Measurements from ENCODE around the gene MSLN. TPM values are rescaled to one million over a fixed set of nuclear protein-coding genes. Genes with fewer than 3 reads are reported as not detected.

The MSLN gene
- total and polyA plus RNA-seq, 9 of the 15 experiments (the other 6 are each of a cell fraction or from before 2014, with no cell fraction given) = not detected

DNA sequence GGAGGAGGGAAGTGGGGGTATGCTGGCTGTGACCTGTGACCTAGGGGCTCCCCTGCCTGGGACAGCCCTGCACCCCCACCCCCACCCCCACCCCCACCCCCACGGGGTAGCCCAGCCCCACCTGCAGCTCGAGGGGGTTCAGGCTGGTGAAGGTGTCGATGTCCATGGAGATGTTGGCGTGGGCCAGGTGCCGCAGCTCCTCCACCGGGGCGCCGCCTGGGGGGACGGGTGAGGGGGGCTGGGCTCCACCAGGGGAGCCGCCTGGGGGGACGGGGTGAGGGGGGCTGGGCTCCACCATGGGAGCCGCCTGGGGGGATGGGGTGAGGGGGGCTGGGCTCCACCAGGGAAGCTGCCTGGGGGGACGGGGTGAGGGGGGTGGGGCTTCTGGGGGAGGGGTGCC, 9.9 kb downstream of the MSLN start:
- FAIRE-seq (no peak), DNase-seq (ENCODE audit: extremely low read depth in 1 of 4, low spot score in 3 of 4) (no peak), ATAC-seq (no peak)
- no peak overlapping the region for H2AFZ ChIP-seq (ENCODE audit: low read depth, low read length)
- in situ Hi-C loops (cut with MboI) = no loop called here
- H3K4me3 ChIP-seq = no peak overlapping the region
- H3K27ac ChIP-seq (ENCODE audit: extremely low read depth, low read depth, low read length) = no peak overlapping the region
- WGBS (ENCODE audit: insufficient coverage, low coverage, missing lambda C conversion rate) = 62% methylated on average over 7 of the region's 13 CpGs
- CTCF ChIA-PET (ENCODE audit: low intra/inter-chr PET ratio) = no interaction called here
- no peaks in the 10 kb centered on the region for H3K36me3 ChIP-seq (ENCODE audit: control insufficient read depth, insufficient read depth, low read length)
- peaks cover 0 to 4% of the 10 kb centered on the region in 2 experiments; a peak in 1 of 5 replicates for H3K27me3 ChIP-seq (ENCODE audit: control insufficient read depth in 2 of 2, insufficient read depth in 2 of 2, low read length in 2 of 2)
- no peak overlapping the region for H3K4me2 ChIP-seq (ENCODE audit: insufficient read depth, low read length)
- H3K9me3 ChIP-seq (replicated peaks; ENCODE audit: control insufficient read depth, insufficient read depth, low read depth, low read length) = no peaks in the 10 kb centered on the region
- H3K9me1 ChIP-seq (ENCODE audit: control insufficient read depth, insufficient read depth, low read length) = peaks cover 2% of the 10 kb centered on the region
- intact Hi-C loops (cut with micrococcal nuclease) = no loop called here
- no peaks in the 10 kb centered on the region for H3K79me2 ChIP-seq (ENCODE audit: control insufficient read depth, insufficient read depth, low read length)
- H3K4me1 ChIP-seq (replicated peaks in 1 of 2; ENCODE audit: control insufficient read depth in 2 of 2, insufficient read depth in 2 of 2, low read length in 2 of 2) = peaks cover 0 to 67% of the 10 kb centered on the region in 2 experiments; a peak in 2 of 5 replicates
- H4K20me1 ChIP-seq (replicated peaks; ENCODE audit: control insufficient read depth, insufficient read depth, low read length) = 0 out of 2 replicates have a peak, but pooled peaks cover 3% of the 10 kb centered on the region
- no TSS peak for BruUV-seq (replicated peaks)
- no peak overlapping the region for H3K9ac ChIP-seq (ENCODE audit: insufficient read depth in 1 of 2, low read depth in 2 of 2, low read length in 2 of 2)
- POLR2A ChIA-PET = interaction anchor here (0.9 kb wide), 1 partner anchor 10 kb away, joined by 7 read pairs; no protein-coding TSS in a partner anchor
- TF ChIP-seq CC2D1A (IDR thresholded peaks at IDR 0.05) (no peak), ZBTB7A (IDR thresholded peaks at IDR 0.05; ENCODE audit: borderline replicate concordance, control insufficient read depth, low read depth, low read length) (peak; percentile 2; the same call in 1 of the 2 replicates)

DNA sequence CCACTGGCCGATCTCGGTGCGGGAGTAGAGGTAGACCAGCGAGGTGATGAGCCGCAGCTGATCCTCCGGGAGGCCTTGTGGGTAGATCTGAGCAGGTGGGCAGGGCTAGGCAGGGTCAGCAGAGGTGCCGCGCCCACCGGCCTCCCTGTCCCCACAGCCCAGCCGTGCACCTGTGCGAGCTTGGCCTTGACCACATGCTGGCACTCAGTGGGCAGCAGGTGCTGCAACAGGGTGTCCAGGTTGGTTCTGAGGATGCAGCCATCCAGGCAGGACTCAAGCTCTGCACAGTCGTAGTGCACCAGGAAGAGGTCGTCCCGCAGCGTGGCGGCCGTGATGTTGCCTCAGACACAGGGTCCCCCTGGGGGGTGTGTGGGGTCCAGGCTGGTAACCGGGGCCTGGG, 12.4 kb downstream of the MSLN start:
- H3K79me2 ChIP-seq (ENCODE audit: control insufficient read depth, insufficient read depth, low read length) = no peaks in the 10 kb centered on the region
- H3K4me2 ChIP-seq (ENCODE audit: insufficient read depth, low read length) = no peak overlapping the region
- ChIA-PET POLR2A (interaction anchor here (1.0 to 2.4 kb wide), 6 partner anchors 9 to 48 kb away, joined by 3 to 11 read pairs (median 3); partner anchors contain the start of gene MSLN), CTCF (ENCODE audit: low intra/inter-chr PET ratio) (no interaction called here)
- ATAC-seq (no peak), FAIRE-seq (no peak), DNase-seq (ENCODE audit: extremely low read depth in 1 of 4, low spot score in 3 of 4) (no peak)
- H2AFZ ChIP-seq (ENCODE audit: low read depth, low read length) = no peak overlapping the region
- no peaks in the 10 kb centered on the region for H3K9me3 ChIP-seq (replicated peaks; ENCODE audit: control insufficient read depth, insufficient read depth, low read depth, low read length)
- H3K9me1 ChIP-seq (ENCODE audit: control insufficient read depth, insufficient read depth, low read length) = peaks cover 2% of the 10 kb centered on the region
- intact Hi-C loops (cut with micrococcal nuclease) (no loop called here), in situ Hi-C loops (cut with MboI) (no loop called here)
- no peak for TF ChIP-seq FOS (IDR thresholded peaks at IDR 0.05; ENCODE audit: extremely low read depth, insufficient read length)
- TF ChIP-seq, protein P1, sequence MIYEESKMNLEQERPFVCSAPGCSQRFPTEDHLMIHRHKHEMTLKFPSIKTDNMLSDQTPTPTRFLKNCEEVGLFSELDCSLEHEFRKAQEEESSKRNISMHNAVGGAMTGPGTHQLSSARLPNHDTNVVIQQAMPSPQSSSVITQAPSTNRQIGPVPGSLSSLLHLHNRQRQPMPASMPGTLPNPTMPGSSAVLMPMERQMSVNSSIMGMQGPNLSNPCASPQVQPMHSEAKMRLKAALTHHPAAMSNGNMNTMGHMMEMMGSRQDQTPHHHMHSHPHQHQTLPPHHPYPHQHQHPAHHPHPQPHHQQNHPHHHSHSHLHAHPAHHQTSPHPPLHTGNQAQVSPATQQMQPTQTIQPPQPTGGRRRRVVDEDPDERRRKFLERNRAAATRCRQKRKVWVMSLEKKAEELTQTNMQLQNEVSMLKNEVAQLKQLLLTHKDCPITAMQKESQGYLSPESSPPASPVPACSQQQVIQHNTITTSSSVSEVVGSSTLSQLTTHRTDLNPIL (CRISPR knock-in tag; IDR thresholded peaks at IDR 0.05) = no peak
- TF ChIP-seq PHF20 (IDR thresholded peaks at IDR 0.05; ENCODE audit: partially characterized antibody) = no peak
- no peak for TF ChIP-seq NEUROD1 (IDR thresholded peaks at IDR 0.05; ENCODE audit: borderline replicate concordance, low read depth, low read length, partially characterized antibody)
- TF ChIP-seq BRF1 (IDR thresholded peaks at IDR 0.05; ENCODE audit: borderline replicate concordance, extremely low read depth, insufficient read length) = no peak
- TF ChIP-seq ZNF644 (tag; IDR thresholded peaks at IDR 0.05; ENCODE audit: low read depth) = no peak
- no peak for TF ChIP-seq ZNF143 (CRISPR knock-in tag; IDR thresholded peaks at IDR 0.05)
- TF ChIP-seq ILF3 (IDR thresholded peaks at IDR 0.05; ENCODE audit: borderline replicate concordance) = no peak
- TF ChIP-seq PHF21A (IDR thresholded peaks at IDR 0.05; ENCODE audit: borderline replicate concordance, low read depth) = no peak
- no peaks in the 10 kb centered on the region for H4K20me1 ChIP-seq (replicated peaks; ENCODE audit: control insufficient read depth, insufficient read depth, low read length)
- BruUV-seq (replicated peaks) = no TSS peak
- H3K4me3 ChIP-seq = no peak overlapping the region
- no peak overlapping the region for H3K27ac ChIP-seq (ENCODE audit: extremely low read depth, low read depth, low read length)
- H3K4me1 ChIP-seq (replicated peaks in 1 of 2; ENCODE audit: control insufficient read depth in 2 of 2, insufficient read depth in 2 of 2, low read length in 2 of 2) = peaks cover 0 to 62% of the 10 kb centered on the region in 2 experiments; a peak in 3 of 5 replicates
- 53% methylated on average over 13 of the region's 18 CpGs for WGBS (ENCODE audit: insufficient coverage, low coverage, missing lambda C conversion rate)
- no peak overlapping the region for H3K9ac ChIP-seq (ENCODE audit: insufficient read depth in 1 of 2, low read depth in 2 of 2, low read length in 2 of 2)
- H3K36me3 ChIP-seq (ENCODE audit: control insufficient read depth, insufficient read depth, low read length) = no peaks in the 10 kb centered on the region
- no peaks in the 10 kb centered on the region for H3K27me3 ChIP-seq (ENCODE audit: control insufficient read depth in 2 of 2, insufficient read depth in 2 of 2, low read length in 2 of 2)
